Mesenchymal stem cell (in vitro differentiated cells and primary cell): ENCODE data around the gene TMEM183A.

Experiments used
- DNase-seq: peaks from one replicate; pipeline ENCODE4 v3.0.0-alpha.2; 2013
- H2AFZ ChIP-seq: one replicate; pipeline ENCODE4 v1.6.1; 2013; ENCODE audit warnings: low read depth, mild to moderate bottlenecking, control low read depth, inconsistent platforms, low read length, moderate library complexity
- H2AK5ac ChIP-seq: 2 replicates; pipeline ENCODE4 v1.6.1; 2013; ENCODE audit warnings: low read length, moderate library complexity, mild to moderate bottlenecking, inconsistent platforms; ENCODE audit not compliant: severe bottlenecking
- H2BK120ac ChIP-seq: one replicate; pipeline ENCODE4 v1.6.1; 2013; ENCODE audit warnings: low read depth, mild to moderate bottlenecking, inconsistent platforms, low read length, moderate library complexity
- H2BK12ac ChIP-seq, 2 experiments: one replicate each; pipeline ENCODE4 v1.6.1; 2013; ENCODE audit warnings: inconsistent platforms in 2 of 2, low read length in 2 of 2, mild to moderate bottlenecking in 2 of 2, moderate library complexity in 2 of 2, control low read depth in 1 of 2
- H2BK15ac ChIP-seq: one replicate; pipeline ENCODE4 v1.6.1; 2013; ENCODE audit warnings: mild to moderate bottlenecking, low read depth, inconsistent platforms; ENCODE audit not compliant: poor library complexity, severe bottlenecking
- H2BK5ac ChIP-seq: 2 replicates; pipeline ENCODE4 v1.6.1; 2013; ENCODE audit warnings: low read depth, mild to moderate bottlenecking, low read length, control low read depth, inconsistent platforms; ENCODE audit not compliant: poor library complexity, severe bottlenecking
- H3K14ac ChIP-seq, 2 experiments: one replicate each; pipeline ENCODE4 v1.6.1; 2013; ENCODE audit warnings: inconsistent platforms in 2 of 2, low read length in 2 of 2, control low read depth in 1 of 2, mild to moderate bottlenecking in 1 of 2, moderate library complexity in 1 of 2
- H3K18ac ChIP-seq, 2 experiments: one replicate each; pipeline ENCODE4 v1.6.1; 2013; ENCODE audit warnings: inconsistent platforms in 2 of 2, low read length in 2 of 2, control low read depth in 1 of 2, low read depth in 1 of 2, mild to moderate bottlenecking in 1 of 2
- H3K23ac ChIP-seq, 2 experiments: one replicate each; pipeline ENCODE4 v1.6.1; 2013; ENCODE audit warnings: inconsistent platforms in 2 of 2, low read length in 2 of 2, mild to moderate bottlenecking in 2 of 2, moderate library complexity in 2 of 2, control low read depth in 1 of 2
- H3K27ac ChIP-seq: 2 replicates; pipeline ENCODE4 v1.5.1; 2013; ENCODE audit warnings: mild to moderate bottlenecking, moderate library complexity, low read length, control low read depth, inconsistent platforms; ENCODE audit not compliant: poor library complexity, severe bottlenecking
- H3K27me3 ChIP-seq, 2 experiments: 2 replicates each; pipeline versions ENCODE4 v1.6.1 to v1.7.0; 2013; ENCODE audit warnings: low read length in 2 of 2, mild to moderate bottlenecking in 2 of 2, moderate library complexity in 2 of 2, control low read depth in 1 of 2, inconsistent platforms in 1 of 2; ENCODE audit not compliant: control insufficient read depth in 1 of 2, insufficient read depth in 1 of 2
- H3K36me3 ChIP-seq, 2 experiments: 2 replicates each; pipeline versions ENCODE4 v1.6.1 to v1.7.0; 2013; ENCODE audit warnings: low read length in 2 of 2, control low read depth in 1 of 2, inconsistent platforms in 1 of 2, low read depth in 1 of 2, mild to moderate bottlenecking in 1 of 2; ENCODE audit not compliant: insufficient read depth in 2 of 2, control insufficient read depth in 1 of 2
- H3K4ac ChIP-seq, 2 experiments: one replicate each; pipeline ENCODE4 v1.6.1; 2013; ENCODE audit warnings: inconsistent platforms in 2 of 2, low read length in 2 of 2, mild to moderate bottlenecking in 2 of 2, moderate library complexity in 2 of 2, control low read depth in 1 of 2, low read depth in 1 of 2
- H3K4me1 ChIP-seq: 2 replicates; pipeline ENCODE4 v1.6.1; 2013; ENCODE audit warnings: low read depth, low read length, control low read depth; ENCODE audit not compliant: control insufficient read depth, insufficient read depth
- H3K4me2 ChIP-seq: 2 replicates; pipeline ENCODE4 v1.6.1; 2013; ENCODE audit warnings: low read length, mild to moderate bottlenecking, inconsistent platforms; ENCODE audit not compliant: poor library complexity, severe bottlenecking
- H3K4me3 ChIP-seq, 2 experiments: 2 replicates each; pipeline versions ENCODE4 v1.5.1 to v1.7.0; 2013; ENCODE audit warnings: low read length in 2 of 2, mild to moderate bottlenecking in 2 of 2, control low read depth in 1 of 2, low read depth in 1 of 2; ENCODE audit not compliant: insufficient read depth in 1 of 2
- H3K79me1 ChIP-seq: replicated peaks from 2 replicates; pipeline ENCODE4 v1.6.1; 2013; ENCODE audit warnings: mild to moderate bottlenecking, control low read depth, low read length, inconsistent platforms; ENCODE audit not compliant: poor library complexity, severe bottlenecking
- H3K9ac ChIP-seq: 2 replicates; pipeline ENCODE4 v1.7.0; 2013; ENCODE audit warnings: mild to moderate bottlenecking, low read length, moderate library complexity
- H3K9me3 ChIP-seq: 2 replicates; pipeline ENCODE4 v1.7.0; 2013; ENCODE audit warnings: mild to moderate bottlenecking, low read length; ENCODE audit not compliant: control insufficient read depth
- H4K8ac ChIP-seq: one replicate; pipeline ENCODE4 v1.6.1; 2013; ENCODE audit warnings: inconsistent platforms, mild to moderate bottlenecking, low read length, moderate library complexity
- H4K91ac ChIP-seq: one replicate; pipeline ENCODE4 v1.6.1; 2013; ENCODE audit warnings: mild to moderate bottlenecking, low read length, inconsistent platforms
- WGBS: methylation state at CpG from one replicate; pipeline ENCODE4 v1.1.7; 2013; ENCODE audit warnings: mixed read lengths; 5-methylcytosine and 5-hydroxymethylcytosine counted together

Gene TMEM183A

GRCh38 chr1:202959276-202959620 is 47.9 kb upstream of the TMEM183A start:
- WGBS: no CpG with 5 or more reads among the region's 1 CpG
- Histone ChIP-seq H4K91ac (no peak overlapping the region), H3K14ac (no peak overlapping the region), H2BK5ac (no peak overlapping the region), H2AFZ (no peak overlapping the region), H3K4me2 (no peak overlapping the region), H3K36me3 (peaks cover 23 to 38% of the 10 kb centered on the region in 2 experiments), H3K27me3 (no peaks in the 10 kb centered on the region), H3K23ac (no peak overlapping the region), H3K18ac (no peak overlapping the region), H3K79me1 (peaks cover 17% of the 10 kb centered on the region), H3K27ac (peak overlapping the region; percentile 6), H2BK15ac (no peak overlapping the region), H2BK120ac (no peak overlapping the region), H3K4ac (no peak overlapping the region), H2AK5ac (no peak overlapping the region), H3K9ac (peak overlapping the region; percentile 96), H3K4me1 (peaks cover 3% of the 10 kb centered on the region), H2BK12ac (no peak overlapping the region), H3K9me3 (no peaks in the 10 kb centered on the region), H3K4me3 (no peak overlapping the region), H4K8ac (no peak overlapping the region)
- DNase-seq: peak; percentile 47

GRCh38 chr1:202961220-202961880 is 45.8 kb upstream of the TMEM183A start:
- Histone ChIP-seq H3K27me3 (no peaks in the 10 kb centered on the region), H4K91ac (no peak overlapping the region), H3K14ac (no peak overlapping the region), H2BK5ac (no peak overlapping the region), H3K23ac (no peak overlapping the region), H3K27ac (no peak overlapping the region), H2AFZ (no peak overlapping the region), H4K8ac (no peak overlapping the region), H2AK5ac (no peak overlapping the region), H3K18ac (no peak overlapping the region), H3K4me1 (peaks cover 11% of the 10 kb centered on the region), H3K9ac (no peak overlapping the region), H3K4ac (no peak overlapping the region), H3K4me3 (no peak overlapping the region), H2BK12ac (no peak overlapping the region), H2BK120ac (no peak overlapping the region), H3K79me1 (peaks cover 14% of the 10 kb centered on the region), H3K4me2 (no peak overlapping the region), H3K36me3 (peaks cover 23 to 47% of the 10 kb centered on the region in 2 experiments), H3K9me3 (no peaks in the 10 kb centered on the region), H2BK15ac (no peak overlapping the region)
- WGBS: 93% methylated on average over 5 of the region's 5 CpGs
- DNase-seq: no peak

DNA sequence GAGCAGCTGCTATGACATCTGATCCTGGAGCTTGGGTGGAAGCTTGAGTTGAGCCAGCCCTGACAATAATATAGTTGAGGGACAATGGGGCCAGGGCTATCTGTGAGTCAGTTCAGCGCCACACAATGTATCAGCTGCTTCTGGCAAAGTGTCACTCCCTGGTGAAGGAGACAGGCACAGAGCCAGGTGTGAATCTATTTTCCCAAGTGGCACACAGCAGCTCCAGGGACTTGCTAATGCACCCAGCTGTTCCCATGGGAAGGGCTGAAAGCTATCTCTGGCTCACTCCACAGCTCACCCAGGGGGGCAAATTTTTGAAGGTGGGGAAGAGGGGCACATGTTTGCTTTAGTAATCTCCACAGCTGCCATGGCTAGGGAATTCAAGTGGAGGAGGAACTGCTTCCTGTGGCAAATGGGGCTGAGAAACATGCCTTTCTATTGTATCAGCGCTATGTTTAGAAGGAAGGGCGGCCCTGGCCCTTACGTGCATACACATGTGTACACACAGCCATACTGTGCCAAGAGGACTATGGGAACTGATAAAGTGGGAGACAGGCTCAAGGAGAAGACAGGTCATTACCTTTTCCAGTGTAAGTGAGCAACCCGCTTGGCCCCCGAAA is 42.3 kb upstream of the TMEM183A start:
- Histone ChIP-seq H3K14ac (no peak overlapping the region), H2BK120ac (no peak overlapping the region), H3K4me2 (no peak overlapping the region), H2AFZ (no peak overlapping the region), H3K4me3 (no peak overlapping the region), H3K23ac (no peak overlapping the region), H3K27me3 (no peaks in the 10 kb centered on the region), H3K4ac (no peak overlapping the region), H3K9me3 (no peaks in the 10 kb centered on the region), H4K91ac (no peak overlapping the region), H3K27ac (no peak overlapping the region), H3K36me3 (peaks cover 23 to 47% of the 10 kb centered on the region in 2 experiments), H4K8ac (no peak overlapping the region), H3K9ac (no peak overlapping the region), H2BK15ac (no peak overlapping the region), H3K4me1 (peaks cover 11% of the 10 kb centered on the region), H3K79me1 (peaks cover 16% of the 10 kb centered on the region), H2BK5ac (no peak overlapping the region), H2AK5ac (no peak overlapping the region), H2BK12ac (no peak overlapping the region), H3K18ac (no peak overlapping the region)
- WGBS: 79% methylated on average over 6 of the region's 6 CpGs
- DNase-seq: peak; percentile 45

- H3K36me3 ChIP-seq: peaks cover 23 to 47% of the 10 kb centered on the region in 2 experiments
- H2BK5ac ChIP-seq: no peak overlapping the region
- H3K4me1 ChIP-seq: peaks cover 11% of the 10 kb centered on the region
- no peak overlapping the region for H4K91ac ChIP-seq
- H2BK12ac ChIP-seq: no peak overlapping the region
- no peak overlapping the region for H3K4ac ChIP-seq
- no peak overlapping the region for H2BK15ac ChIP-seq
- no peak overlapping the region for H3K27ac ChIP-seq
- H3K4me3 ChIP-seq: no peak overlapping the region
- H3K79me1 ChIP-seq: peaks cover 16% of the 10 kb centered on the region
- no peak overlapping the region for H3K14ac ChIP-seq
- H3K18ac ChIP-seq: no peak overlapping the region
- no peak for DNase-seq
- no peak overlapping the region for H2AK5ac ChIP-seq
- H3K4me2 ChIP-seq: no peak overlapping the region
- no peak overlapping the region for H2AFZ ChIP-seq
- no peak overlapping the region for H2BK120ac ChIP-seq
- no peaks in the 10 kb centered on the region for H3K9me3 ChIP-seq
- H3K27me3 ChIP-seq: no peaks in the 10 kb centered on the region
- no peak overlapping the region for H3K9ac ChIP-seq
- no peak overlapping the region for H4K8ac ChIP-seq
- H3K23ac ChIP-seq: no peak overlapping the region
- WGBS: 84% methylated on average over 3 of the region's 3 CpGs
Measured at GRCh38 chr1:202965422-202965821, 41.8 kb upstream of the TMEM183A start.
